K562 (cell line): Measurements from ENCODE around the gene FOLR2. TPM values are rescaled to one million over a fixed set of nuclear protein-coding genes. Genes with fewer than 3 reads are reported as not detected.
A peak's percentile ranks its signal among the peaks of the same experiment; 100 is the strongest.

Experiments
- CBFA2T2 ChIP-seq: fragments of 450-650 bp; conservative IDR thresholded peaks from 2 replicates; pipeline ENCODE4 v1.6.1; 2017; ENCODE audit warnings: mild to moderate bottlenecking
- CTCF ChIP-seq, 3 experiments: IDR thresholded peaks in 2 of 3; conservative IDR thresholded peaks in 1 of 3; 2 replicates each; pipeline ENCODE4 v1.5.1; 2011 to 2012; ENCODE audit warnings: low read length in 3 of 3, mild to moderate bottlenecking in 3 of 3, control low read depth in 2 of 3, improper control_type of control experiment in 1 of 3, inconsistent platforms in 1 of 3, low read depth in 1 of 3, mixed read lengths in 1 of 3, moderate library complexity in 1 of 3; ENCODE audit not compliant: insufficient read depth in 2 of 3
- EGR1 ChIP-seq: fragments of 450-650 bp; conservative IDR thresholded peaks from 2 replicates; pipeline ENCODE4 v1.6.1; 2017; ENCODE audit warnings: mild to moderate bottlenecking
- FOSL1 ChIP-seq: fragments of 200-800 bp; sonication (Bioruptor generic); conservative IDR thresholded peaks from 2 replicates; pipeline ENCODE4 v1.6.1; 2016; ENCODE audit warnings: missing genetic modification characterization, missing compliant biosample characterization
- ILK ChIP-seq: fragments of 450-650 bp; IDR thresholded peaks from 2 replicates; pipeline ENCODE4 v1.6.1; 2016; ENCODE audit warnings: missing genetic modification characterization, low read depth, mild to moderate bottlenecking, missing compliant biosample characterization, moderate library complexity, borderline replicate concordance
- MAFK ChIP-seq: IDR thresholded peaks from 2 replicates; pipeline ENCODE4 v1.6.1; 2011; ENCODE audit warnings: low read length, improper control_type of control experiment
- MIER1 ChIP-seq: fragments of 450-650 bp; IDR thresholded peaks from 2 replicates; pipeline ENCODE4 v1.6.1; 2016; ENCODE audit warnings: antibody characterized with exemption, mild to moderate bottlenecking, low read depth
- MYNN ChIP-seq, 2 experiments: sonication (generic); formaldehyde crosslinking in 1 of 2; IDR thresholded peaks; 2 replicates each; pipeline versions ENCODE4 v1.5.0 to v1.6.1; 2016 to 2020; ENCODE audit warnings: antibody characterized with exemption in 1 of 2, missing genetic modification reagents in 1 of 2
- NFE2 ChIP-seq: IDR thresholded peaks from 2 replicates; pipeline ENCODE4 v1.6.1; 2014; ENCODE audit warnings: antibody characterized with exemption, low read depth
- PBX2 ChIP-seq, 2 experiments: IDR thresholded peaks in 1 of 2; conservative IDR thresholded peaks in 1 of 2; 2 replicates each; pipeline ENCODE4 v1.6.1; 2016; ENCODE audit warnings: low read depth in 2 of 2, mild to moderate bottlenecking in 1 of 2, missing compliant biosample characterization in 1 of 2, missing genetic modification characterization in 1 of 2, moderate library complexity in 1 of 2
- PRDM10 ChIP-seq: fragments of 450-650 bp; IDR thresholded peaks from 2 replicates; pipeline ENCODE4 v1.6.1; 2018; ENCODE audit not compliant: partially characterized antibody
- RUNX1 ChIP-seq: sonication (generic); IDR thresholded peaks from 2 replicates; pipeline ENCODE4 v1.6.1; 2016; ENCODE audit warnings: antibody characterized with exemption, low read depth
- SETDB1 ChIP-seq: IDR thresholded peaks from one replicate; pipeline ENCODE4 v1.6.1; 2012; ENCODE audit warnings: low read length, control low read depth, inconsistent platforms
- THRAP3 ChIP-seq: fragments of 450-650 bp; IDR thresholded peaks from 2 replicates; pipeline ENCODE4 v1.6.1; 2016; ENCODE audit warnings: mild to moderate bottlenecking, inconsistent platforms, borderline replicate concordance
- TRIM24 ChIP-seq, 2 experiments: fragments of 450-650 bp; IDR thresholded peaks; 2 replicates each; pipeline ENCODE4 v1.6.1; 2016
- TSC22D4 ChIP-seq: fragments of 450-650 bp; IDR thresholded peaks from 2 replicates; pipeline ENCODE4 v1.6.1; 2016; ENCODE audit warnings: missing genetic modification characterization, missing biosample characterization, control low read depth
- polyA plus RNA-seq, 8 experiments: library from polyadenylated mRNA; depleted of rRNA in 4 of 8; stranded (reverse) in 5 of 8; unstranded in 3 of 8; fragments of >200 nt; fragmentation: Nextera tagmentation in 2 of 8; fragmentation: Illumina TruSeq in 1 of 8; extraction: Ambion mirVana in 2 of 8; extraction: Trizol in 1 of 8; gene quantifications; 2 replicates each; pipeline versions ENCODE4 v1.2.1 to v1.2.3, GENCODE V29; 2011 to 2014; ENCODE audit warnings: inconsistent platforms in 1 of 8, missing spikeins in 1 of 8
- total RNA-seq, 7 experiments: library from RNA; depleted of rRNA in 6 of 7; stranded (reverse); fragments of >200 nt in 6 of 7; fragmentation: Illumina TruSeq in 2 of 7; extraction: Trizol in 2 of 7; gene quantifications; 2 replicates each; pipeline versions ENCODE4 v1.2.1 to v1.2.3, GENCODE V29; 2011 to 2021; ENCODE audit warnings: low replicate concordance in 1 of 7
- TF ChIP-seq, protein P1 (sequence below): sonication (generic); formaldehyde crosslinking; IDR thresholded peaks from 2 replicates; pipeline ENCODE4 v1.8.0; 2022; ENCODE audit warnings: mild to moderate bottlenecking, low read depth, missing genetic modification reagents
- TF ChIP-seq, protein P2 (sequence below): fragments of 450-650 bp; IDR thresholded peaks from 2 replicates; pipeline ENCODE4 v1.6.1; 2014; ENCODE audit warnings: low read depth, mild to moderate bottlenecking, moderate library complexity, borderline replicate concordance

The FOLR2 gene
- total and polyA plus RNA-seq, 9 of the 15 experiments (the other 6 are each of a cell fraction or from before 2014, with no cell fraction given): 0.27 TPM; not detected in 8

DNA sequence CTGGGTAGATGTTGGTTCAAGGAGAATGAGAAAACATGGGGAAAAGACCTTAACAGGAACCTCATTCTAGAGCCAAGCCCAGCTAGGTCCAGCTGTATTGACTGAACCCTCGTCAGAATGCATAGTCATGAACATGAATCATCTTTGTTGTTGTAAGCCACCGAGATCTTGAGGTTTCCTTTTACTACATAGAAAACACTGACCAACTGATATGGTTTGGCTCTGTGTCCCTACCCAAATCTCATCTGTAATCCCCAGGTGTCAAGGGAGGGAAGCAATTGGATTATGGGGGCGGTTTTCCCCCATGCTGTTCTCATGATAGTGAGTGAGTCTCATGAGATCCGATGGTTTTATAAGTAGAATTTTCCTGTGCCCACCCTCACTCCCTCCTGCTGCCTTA, 46.8 kb downstream of the FOLR2 start (continued):
- TF ChIP-seq, protein P1, sequence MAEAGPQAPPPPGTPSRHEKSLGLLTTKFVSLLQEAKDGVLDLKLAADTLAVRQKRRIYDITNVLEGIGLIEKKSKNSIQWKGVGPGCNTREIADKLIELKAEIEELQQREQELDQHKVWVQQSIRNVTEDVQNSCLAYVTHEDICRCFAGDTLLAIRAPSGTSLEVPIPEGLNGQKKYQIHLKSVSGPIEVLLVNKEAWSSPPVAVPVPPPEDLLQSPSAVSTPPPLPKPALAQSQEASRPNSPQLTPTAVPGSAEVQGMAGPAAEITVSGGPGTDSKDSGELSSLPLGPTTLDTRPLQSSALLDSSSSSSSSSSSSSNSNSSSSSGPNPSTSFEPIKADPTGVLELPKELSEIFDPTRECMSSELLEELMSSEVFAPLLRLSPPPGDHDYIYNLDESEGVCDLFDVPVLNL: no peak
- TF ChIP-seq MAFK (peak; percentile 65; the same call in 1 of the 2 replicates), CBFA2T2 (peak; percentile 77), EGR1 (peak; percentile 59), MYNN (IDR thresholded peaks at IDR 0.05) (no peak), MYNN (CRISPR knock-in tag; IDR thresholded peaks at IDR 0.05) (no peak), SETDB1 (no peak), PBX2 (CRISPR knock-in tag; IDR thresholded peaks at IDR 0.05; ENCODE audit: low read depth) (no peak), PBX2 (tag; conservative IDR thresholded peaks at IDR 0.05; ENCODE audit: low read depth) (0 out of 2 replicates have a peak, but pooled peaks have one; percentile 26), NFE2 (peak; percentile 79), RUNX1 (no peak), TSC22D4 (tag) (no peak), MIER1 (no peak), TRIM24 (IDR thresholded peaks at IDR 0.05) (peak; percentile 82 to 89), THRAP3 (no peak), FOSL1 (peak; percentile 84), PRDM10 (peak; percentile 47), ILK (tag) (no peak), CTCF (IDR thresholded peaks at IDR 0.05 in 2 of 3, conservative IDR thresholded peaks at IDR 0.05 in 1 of 3; ENCODE audit: insufficient read depth in 2 of 3, low read depth in 1 of 3, low read length in 3 of 3) (no peak)
- TF ChIP-seq, protein P2, sequence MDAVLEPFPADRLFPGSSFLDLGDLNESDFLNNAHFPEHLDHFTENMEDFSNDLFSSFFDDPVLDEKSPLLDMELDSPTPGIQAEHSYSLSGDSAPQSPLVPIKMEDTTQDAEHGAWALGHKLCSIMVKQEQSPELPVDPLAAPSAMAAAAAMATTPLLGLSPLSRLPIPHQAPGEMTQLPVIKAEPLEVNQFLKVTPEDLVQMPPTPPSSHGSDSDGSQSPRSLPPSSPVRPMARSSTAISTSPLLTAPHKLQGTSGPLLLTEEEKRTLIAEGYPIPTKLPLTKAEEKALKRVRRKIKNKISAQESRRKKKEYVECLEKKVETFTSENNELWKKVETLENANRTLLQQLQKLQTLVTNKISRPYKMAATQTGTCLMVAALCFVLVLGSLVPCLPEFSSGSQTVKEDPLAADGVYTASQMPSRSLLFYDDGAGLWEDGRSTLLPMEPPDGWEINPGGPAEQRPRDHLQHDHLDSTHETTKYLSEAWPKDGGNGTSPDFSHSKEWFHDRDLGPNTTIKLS: no peak
